IMR-90 (cell line): Measurements from ENCODE around the gene RDH13. TPM values are rescaled to one million over a fixed set of nuclear protein-coding genes. Genes with fewer than 3 reads are reported as not detected.

ENCODE experiments used
- ATAC-seq: fragments of 200-7000 bp; cut with Tn5 transposase; 2 replicates; pipeline ENCODE4 v1.9.1; 2020; ENCODE audit warnings: low read depth, mild to moderate bottlenecking, moderate library complexity
- BruUV-seq: library from RNA; stranded (reverse); fragments of 400-500 nt; replicated peaks from 2 replicates; lab custom pipeline; 2021; lab: Mats Ljungman, UMichigan
- CTCF ChIA-PET: fragments of 300-600 bp; formaldehyde crosslinking; extraction: SDS; loops from one replicate; lab custom pipeline; 2021; ENCODE audit warnings: antibody characterized with exemption; lab: Yijun Ruan, JAX
- POLR2A ChIA-PET: fragments of 300-600 bp; sonication (Branson Sonifier 250); formaldehyde crosslinking; loops from one replicate; lab custom pipeline; 2022; ENCODE audit warnings: antibody characterized with exemption; ENCODE audit not compliant: unreplicated experiment; lab: Charles Lee
- DNase-seq: peaks from one replicate; pipeline ENCODE4 v3.0.0; 2013
- H2AFZ ChIP-seq: replicated peaks from 2 replicates; pipeline ENCODE3; 2013; ENCODE audit warnings: low read length, mild to moderate bottlenecking; ENCODE audit not compliant: poor library complexity
- H2AK5ac ChIP-seq: 2 replicates; pipeline ENCODE4 v1.6.1; 2013; ENCODE audit warnings: low read depth, low read length, inconsistent platforms
- H2AK9ac ChIP-seq: replicated peaks from 2 replicates; pipeline ENCODE3; 2013; ENCODE audit warnings: mild to moderate bottlenecking, low read depth, low read length, moderate library complexity; ENCODE audit not compliant: poor library complexity
- H2BK120ac ChIP-seq: 2 replicates; pipeline ENCODE4 v1.6.1; 2013; ENCODE audit warnings: low read depth, low read length, inconsistent platforms
- H2BK15ac ChIP-seq: 3 replicates; pipeline ENCODE4 v1.6.1; 2013; ENCODE audit warnings: low read depth, low read length, inconsistent platforms
- H2BK20ac ChIP-seq: 2 replicates; pipeline ENCODE4 v1.6.1; 2013; ENCODE audit warnings: low read depth, mild to moderate bottlenecking, inconsistent platforms, low read length, moderate library complexity
- H2BK5ac ChIP-seq: 2 replicates; pipeline ENCODE4 v1.6.1; 2013; ENCODE audit warnings: mild to moderate bottlenecking, low read depth, low read length, inconsistent platforms; ENCODE audit not compliant: poor library complexity, severe bottlenecking
- H3K14ac ChIP-seq: replicated peaks from 2 replicates; pipeline ENCODE4 v1.6.1; 2013; ENCODE audit warnings: low read depth, low read length, inconsistent platforms
- H3K18ac ChIP-seq: 2 replicates; pipeline ENCODE4 v1.6.1; 2013; ENCODE audit warnings: low read depth, low read length, control low read depth
- H3K23ac ChIP-seq: 2 replicates; pipeline ENCODE4 v1.6.1; 2013; ENCODE audit warnings: low read depth, low read length, inconsistent platforms
- H3K27ac ChIP-seq: 2 replicates; pipeline ENCODE4 v1.5.1; 2013; ENCODE audit warnings: mild to moderate bottlenecking, control low read depth, low read length; ENCODE audit not compliant: insufficient read depth
- H3K27me3 ChIP-seq: 2 replicates; pipeline ENCODE4 v1.6.1; 2013; ENCODE audit warnings: low read length; ENCODE audit not compliant: control insufficient read depth, insufficient read depth
- H3K36me3 ChIP-seq: 2 replicates; pipeline ENCODE4 v1.6.1; 2013; ENCODE audit warnings: low read length, mixed read lengths; ENCODE audit not compliant: control insufficient read depth, insufficient read depth
- H3K4ac ChIP-seq: 2 replicates; pipeline ENCODE4 v1.6.1; 2013; ENCODE audit warnings: low read depth, low read length, inconsistent platforms
- H3K4me1 ChIP-seq: 2 replicates; pipeline ENCODE4 v1.6.1; 2013; ENCODE audit warnings: low read length, mixed read lengths; ENCODE audit not compliant: control insufficient read depth, insufficient read depth
- H3K4me2 ChIP-seq: 2 replicates; pipeline ENCODE4 v1.6.1; 2013; ENCODE audit warnings: low read depth, mild to moderate bottlenecking, control low read depth, low read length, moderate library complexity
- H3K4me3 ChIP-seq: 2 replicates; pipeline ENCODE4 v1.5.1; 2013; ENCODE audit warnings: low read depth, mild to moderate bottlenecking, control low read depth, low read length, moderate library complexity; ENCODE audit not compliant: insufficient read depth
- H3K56ac ChIP-seq: 2 replicates; pipeline ENCODE4 v1.6.1; 2013; ENCODE audit warnings: low read length, inconsistent platforms; ENCODE audit not compliant: insufficient read depth; ENCODE audit errors: extremely low read depth
- H3K79me1 ChIP-seq, 2 experiments: 2 replicates each; pipeline ENCODE4 v1.6.1; 2013; ENCODE audit warnings: low read length in 2 of 2, inconsistent platforms in 1 of 2, low read depth in 1 of 2
- H3K9ac ChIP-seq: 2 replicates; pipeline ENCODE4 v1.6.1; 2013; ENCODE audit warnings: low read depth, low read length, control low read depth
- H3K9me1 ChIP-seq: 2 replicates; pipeline ENCODE4 v1.6.1; 2013; ENCODE audit warnings: low read length, inconsistent platforms; ENCODE audit not compliant: insufficient read depth
- H3K9me3 ChIP-seq: 2 replicates; pipeline ENCODE4 v1.6.1; 2013; ENCODE audit warnings: low read length; ENCODE audit not compliant: control insufficient read depth, insufficient read depth
- H4K20me1 ChIP-seq: 2 replicates; pipeline ENCODE4 v1.6.1; 2013; ENCODE audit warnings: low read length, inconsistent platforms; ENCODE audit not compliant: insufficient read depth
- H4K5ac ChIP-seq: 2 replicates; pipeline ENCODE4 v1.6.1; 2013; ENCODE audit warnings: mild to moderate bottlenecking, low read depth, low read length, control low read depth
- H4K8ac ChIP-seq, 2 experiments: 2 replicates each; pipeline ENCODE4 v1.6.1; 2013; ENCODE audit warnings: low read depth in 2 of 2, low read length in 2 of 2, control low read depth in 1 of 2, inconsistent platforms in 1 of 2
- H4K91ac ChIP-seq: 2 replicates; pipeline ENCODE4 v1.6.1; 2013; ENCODE audit warnings: low read depth, low read length, inconsistent platforms; ENCODE audit not compliant: insufficient read depth
- BHLHE40 ChIP-seq: fragments of 150-350 bp; IDR thresholded peaks from 2 replicates; pipeline ENCODE4 v1.6.1; 2016; ENCODE audit warnings: mild to moderate bottlenecking, low read depth, low read length
- CEBPB ChIP-seq: IDR thresholded peaks from 2 replicates; pipeline ENCODE4 v1.6.1; 2012; ENCODE audit warnings: low read depth, low read length, improper control_type of control experiment
- CHD1 ChIP-seq: IDR thresholded peaks from 2 replicates; pipeline ENCODE4 v1.6.1; 2012; ENCODE audit warnings: low read depth, low read length, improper control_type of control experiment
- MAZ ChIP-seq: IDR thresholded peaks from 2 replicates; pipeline ENCODE4 v1.6.1; 2012; ENCODE audit warnings: low read depth, mild to moderate bottlenecking, low read length, improper control_type of control experiment, moderate library complexity, borderline replicate concordance
- NFE2L2 ChIP-seq: fragments of 150-350 bp; IDR thresholded peaks from 2 replicates; pipeline ENCODE4 v1.6.1; 2016; ENCODE audit warnings: low read depth, mild to moderate bottlenecking, low read length
- POLR2A ChIP-seq: IDR thresholded peaks from 2 replicates; pipeline ENCODE4 v1.6.1; 2012; ENCODE audit warnings: mild to moderate bottlenecking, low read depth, low read length
- SMC3 ChIP-seq: fragments of 150-350 bp; IDR thresholded peaks from 2 replicates; pipeline ENCODE4 v1.6.1; 2016; ENCODE audit warnings: low read depth, mild to moderate bottlenecking, antibody characterized with exemption, low read length, moderate library complexity
- WGBS, 2 experiments: methylation state at CpG; one replicate each; pipeline versions ENCODE4 v1.1.5 to v1.1.7; 2013; ENCODE audit warnings: missing lambda C conversion rate in 2 of 2; ENCODE audit not compliant: insufficient read length in 1 of 2; ENCODE audit errors: extremely low coverage in 2 of 2; 5-methylcytosine and 5-hydroxymethylcytosine counted together
- dilution Hi-C: fragments of 300-500 bp; cut with HindIII; formaldehyde crosslinking; loops from one replicate; pipeline ENCODE4 v1.14.3; 2018; ENCODE audit warnings: low sequenced_read_pairs; ENCODE audit not compliant: unreplicated experiment
- in situ Hi-C: fragments of 300-500 bp; cut with MboI; formaldehyde crosslinking; loops from 3 replicates; pipeline ENCODE4 v1.14.3; 2019; ENCODE audit warnings: low sequenced_read_pairs, inconsistent platforms, mixed read lengths
- intact Hi-C: fragments of 100-400 bp; cut with micrococcal nuclease; formaldehyde crosslinking; loops from 2 replicates; pipeline ENCODE4 v1.10.0; 2022
- polyA plus RNA-seq, 3 experiments: library from polyadenylated mRNA; depleted of rRNA; stranded (reverse); fragments of >200 nt; gene quantifications; 2 replicates each; pipeline ENCODE4 v1.2.3, GENCODE V29; 2012; ENCODE audit warnings: low replicate concordance in 1 of 3
- total RNA-seq: library from RNA; depleted of rRNA; stranded (reverse); fragments of >200 nt; gene quantifications from 2 replicates; pipeline ENCODE4 v1.2.3, GENCODE V29; 2012
- TF ChIP-seq, protein P1 (sequence below): fragments of 150-350 bp; IDR thresholded peaks from 2 replicates; pipeline ENCODE4 v1.6.1; 2017; ENCODE audit warnings: mild to moderate bottlenecking, antibody characterized with exemption, low read length, low read depth
- TF ChIP-seq, protein P2 (sequence below): fragments of 150-350 bp; IDR thresholded peaks from 2 replicates; pipeline ENCODE4 v1.6.1; 2016; ENCODE audit warnings: low read depth, mild to moderate bottlenecking, low read length, moderate library complexity, borderline replicate concordance
- TF ChIP-seq, protein P3 (sequence below): conservative IDR thresholded peaks from 2 replicates; pipeline ENCODE4 v1.5.1; 2012; ENCODE audit warnings: mild to moderate bottlenecking, low read depth, low read length, improper control_type of control experiment

RDH13 gene
- total and polyA plus RNA-seq, 2 of the 4 experiments (the other 2 are of a cell fraction): 7.5 to 7.8 TPM

DNA sequence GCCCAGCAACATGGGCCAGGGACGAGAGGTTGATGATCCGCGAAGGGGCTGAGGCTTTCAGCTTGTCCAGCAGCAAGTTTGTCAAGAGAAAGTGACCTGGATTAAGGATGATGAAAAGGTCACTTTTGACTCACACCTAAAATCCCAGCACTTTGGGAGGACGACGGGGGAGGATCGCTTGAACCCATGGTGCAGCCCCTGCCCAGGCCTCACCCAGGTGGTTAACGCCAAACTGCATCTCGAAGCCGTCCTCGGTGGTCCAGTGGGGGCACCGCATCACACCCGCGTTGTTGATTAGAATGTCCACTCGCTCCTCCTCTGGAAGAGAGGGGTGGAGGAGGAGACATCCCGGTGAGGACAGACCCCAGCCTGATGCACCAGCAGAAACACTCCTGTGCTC is 14.5 kb downstream of the RDH13 start:
- Histone ChIP-seq H3K27ac (no peak overlapping the region), H2AK9ac (no peak overlapping the region), H4K20me1 (no peaks in the 10 kb centered on the region), H2BK120ac (no peak overlapping the region), H3K18ac (no peak overlapping the region), H2BK5ac (no peak overlapping the region), H3K4ac (no peak overlapping the region), H4K5ac (no peak overlapping the region), H2BK20ac (no peak overlapping the region), H3K4me3 (no peak overlapping the region), H2AK5ac (no peak overlapping the region), H3K4me2 (no peak overlapping the region), H3K23ac (no peak overlapping the region), H3K9me3 (no peaks in the 10 kb centered on the region), H3K4me1 (no peaks in the 10 kb centered on the region), H2AFZ (no peak overlapping the region), H2BK15ac (no peak overlapping the region), H3K56ac (no peak overlapping the region), H3K36me3 (peaks cover 41% of the 10 kb centered on the region), H4K8ac (no peak overlapping the region), H3K14ac (no peak overlapping the region), H3K9me1 (peaks cover 4% of the 10 kb centered on the region; the same call in 1 of the 2 replicates), H3K9ac (no peak overlapping the region), H3K27me3 (no peaks in the 10 kb centered on the region), H3K79me1 (no peaks in the 10 kb centered on the region), H4K91ac (no peak overlapping the region)
- 100% methylated on average over 4 of the region's 15 CpGs; no CpG with 5 or more reads in 1 of the 2 experiments for WGBS, 2 experiments
- dilution Hi-C loops (no loop called here), intact Hi-C loops (no loop called here), in situ Hi-C loops (no loop called here)
- TF ChIP-seq SMC3 (no peak), POLR2A (no peak), MAZ (no peak), CEBPB (no peak), NFE2L2 (no peak), BHLHE40 (no peak), CHD1 (no peak)
- TF ChIP-seq, protein P1, sequence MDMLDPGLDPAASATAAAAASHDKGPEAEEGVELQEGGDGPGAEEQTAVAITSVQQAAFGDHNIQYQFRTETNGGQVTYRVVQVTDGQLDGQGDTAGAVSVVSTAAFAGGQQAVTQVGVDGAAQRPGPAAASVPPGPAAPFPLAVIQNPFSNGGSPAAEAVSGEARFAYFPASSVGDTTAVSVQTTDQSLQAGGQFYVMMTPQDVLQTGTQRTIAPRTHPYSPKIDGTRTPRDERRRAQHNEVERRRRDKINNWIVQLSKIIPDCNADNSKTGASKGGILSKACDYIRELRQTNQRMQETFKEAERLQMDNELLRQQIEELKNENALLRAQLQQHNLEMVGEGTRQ: no peak
- TF ChIP-seq, protein P2, sequence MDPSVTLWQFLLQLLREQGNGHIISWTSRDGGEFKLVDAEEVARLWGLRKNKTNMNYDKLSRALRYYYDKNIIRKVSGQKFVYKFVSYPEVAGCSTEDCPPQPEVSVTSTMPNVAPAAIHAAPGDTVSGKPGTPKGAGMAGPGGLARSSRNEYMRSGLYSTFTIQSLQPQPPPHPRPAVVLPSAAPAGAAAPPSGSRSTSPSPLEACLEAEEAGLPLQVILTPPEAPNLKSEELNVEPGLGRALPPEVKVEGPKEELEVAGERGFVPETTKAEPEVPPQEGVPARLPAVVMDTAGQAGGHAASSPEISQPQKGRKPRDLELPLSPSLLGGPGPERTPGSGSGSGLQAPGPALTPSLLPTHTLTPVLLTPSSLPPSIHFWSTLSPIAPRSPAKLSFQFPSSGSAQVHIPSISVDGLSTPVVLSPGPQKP: no peak
- TF ChIP-seq, protein P3, sequence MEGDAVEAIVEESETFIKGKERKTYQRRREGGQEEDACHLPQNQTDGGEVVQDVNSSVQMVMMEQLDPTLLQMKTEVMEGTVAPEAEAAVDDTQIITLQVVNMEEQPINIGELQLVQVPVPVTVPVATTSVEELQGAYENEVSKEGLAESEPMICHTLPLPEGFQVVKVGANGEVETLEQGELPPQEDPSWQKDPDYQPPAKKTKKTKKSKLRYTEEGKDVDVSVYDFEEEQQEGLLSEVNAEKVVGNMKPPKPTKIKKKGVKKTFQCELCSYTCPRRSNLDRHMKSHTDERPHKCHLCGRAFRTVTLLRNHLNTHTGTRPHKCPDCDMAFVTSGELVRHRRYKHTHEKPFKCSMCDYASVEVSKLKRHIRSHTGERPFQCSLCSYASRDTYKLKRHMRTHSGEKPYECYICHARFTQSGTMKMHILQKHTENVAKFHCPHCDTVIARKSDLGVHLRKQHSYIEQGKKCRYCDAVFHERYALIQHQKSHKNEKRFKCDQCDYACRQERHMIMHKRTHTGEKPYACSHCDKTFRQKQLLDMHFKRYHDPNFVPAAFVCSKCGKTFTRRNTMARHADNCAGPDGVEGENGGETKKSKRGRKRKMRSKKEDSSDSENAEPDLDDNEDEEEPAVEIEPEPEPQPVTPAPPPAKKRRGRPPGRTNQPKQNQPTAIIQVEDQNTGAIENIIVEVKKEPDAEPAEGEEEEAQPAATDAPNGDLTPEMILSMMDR: no peak
- BruUV-seq: no TSS peak
- DNase-seq: no peak
- ChIA-PET POLR2A (no interaction called here), CTCF (no interaction called here)
- ATAC-seq: no peak
